Sigmoid colon (tissue), 7 donors: ENCODE data around the gene CD28. TPM values are rescaled to one million over a fixed set of nuclear protein-coding genes. Genes with fewer than 3 reads are reported as not detected.
A peak's percentile ranks its signal among the peaks of the same experiment; 100 is the strongest.

Source experiments
- DNase-seq: peaks from one replicate; pipeline ENCODE4 v3.0.0-alpha.2; 2019
- H3K27ac ChIP-seq, 4 donors: fragments of 200-600 bp; sonication (generic); one replicate each; pipeline ENCODE4 v1.5.1; 2016 to 2019; ENCODE audit warnings: mild to moderate bottlenecking in 1 of 4
- H3K27me3 ChIP-seq, 3 donors: fragments of 200-600 bp; sonication (generic); one replicate each; pipeline ENCODE4 v1.5.1; 2019; ENCODE audit warnings: mild to moderate bottlenecking in 1 of 3
- H3K36me3 ChIP-seq, 4 donors: fragments of 200-600 bp; sonication (generic); one replicate each; pipeline ENCODE4 v1.5.1; 2016 to 2019
- H3K4me1 ChIP-seq, 4 donors: fragments of 200-600 bp; sonication (generic); one replicate each; pipeline ENCODE4 v1.5.1; 2017 to 2019
- H3K4me3 ChIP-seq, 4 donors: fragments of 200-600 bp; sonication (generic); one replicate each; pipeline ENCODE4 v1.5.1; 2017 to 2019; ENCODE audit warnings: mild to moderate bottlenecking in 2 of 4, moderate library complexity in 1 of 4
- H3K9me3 ChIP-seq, 4 donors: fragments of 200-600 bp in 3 of 4; sonication (generic) in 3 of 4; one replicate each; pipeline versions ENCODE4 v1.5.1 to v1.6.1; 2013 to 2019
- CTCF ChIP-seq, 4 experiments: fragments of 450-650 bp in 3 of 4; fragments of 200-600 bp in 1 of 4; IDR thresholded peaks; one replicate each; pipeline ENCODE4 v1.5.1; 2016 to 2019; ENCODE audit warnings: antibody characterized with exemption in 4 of 4, mild to moderate bottlenecking in 3 of 4, moderate library complexity in 2 of 4
- EP300 ChIP-seq, 4 donors: sonication (generic); formaldehyde crosslinking; IDR thresholded peaks; one replicate each; pipeline ENCODE4 v1.6.1; 2017; ENCODE audit warnings: antibody characterized with exemption in 4 of 4
- POLR2A ChIP-seq, 2 donors: fragments of 450-650 bp; IDR thresholded peaks; one replicate each; pipeline ENCODE4 v1.6.1; 2016; ENCODE audit warnings: antibody characterized with exemption in 2 of 2, mild to moderate bottlenecking in 2 of 2, moderate library complexity in 2 of 2
- POLR2AphosphoS5 ChIP-seq, 4 donors: sonication (generic); formaldehyde crosslinking; IDR thresholded peaks; one replicate each; pipeline ENCODE4 v1.6.1; 2017; ENCODE audit warnings: antibody characterized with exemption in 4 of 4
- WGBS, 2 donors: extraction: QIAGEN DNeasy Blood & Tissue Kit; methylation state at CpG; one replicate each; pipeline ENCODE4 v1.1.7; 2013; 5-methylcytosine and 5-hydroxymethylcytosine counted together
- intact Hi-C: fragments of 100-400 bp; cut with DNase I; formaldehyde crosslinking; loops from one replicate; pipeline ENCODE4 v1.15.1; 2023
- polyA plus RNA-seq, 3 donors: library from polyadenylated mRNA; stranded (reverse); fragments of 200-250 nt; gene quantifications; one replicate each; pipeline ENCODE4 v1.2.3, GENCODE V29; 2013
- total RNA-seq, 4 donors: library from RNA; depleted of rRNA; stranded (reverse); fragments of >200 nt; gene quantifications; one replicate each; pipeline ENCODE4 v1.1.0, GENCODE V29; 2016
- donor health status: healthy with polysubstance abuse.
- donor health status: Bipolar disorder and iron deficiency.
- donor health status: healthy.

CD28 gene
- total and polyA plus RNA-seq, 7 donors = under 0.01 to 6.2 (median 1.1) TPM

- Histone ChIP-seq H3K4me3 (no peak overlapping the region), H3K36me3 (no peaks in the 10 kb centered on the region), H3K9me3 (no peaks in the 10 kb centered on the region), H3K27me3 (no peaks in the 10 kb centered on the region), H3K4me1 (peaks cover 0 to 33% (median 23%) of the 10 kb centered on the region in 4 donors), H3K27ac (no peak overlapping the region)
- TF ChIP-seq EP300 (IDR thresholded peaks at IDR 0.05) (no peak), CTCF (IDR thresholded peaks at IDR 0.05) (no peak), POLR2AphosphoS5 (IDR thresholded peaks at IDR 0.05) (no peak), POLR2A (IDR thresholded peaks at IDR 0.05) (no peak)
- no peak for DNase-seq
- intact Hi-C loops = loop anchor here (10.0 kb wide), 1 partner anchor 375 kb away; no protein-coding TSS in a partner anchor
These were observed 27.0 kb upstream of the CD28 start for GRCh38 chr2:203679401-203679800.

- H3K4me1 ChIP-seq = peaks cover 0 to 33% (median 26%) of the 10 kb centered on the region in 4 donors
- H3K27me3 ChIP-seq = no peaks in the 10 kb centered on the region
- no peaks in the 10 kb centered on the region for H3K36me3 ChIP-seq
- H3K27ac ChIP-seq = peak overlapping the region; percentile 26 to 76 (median 50)
- no peak for TF ChIP-seq POLR2AphosphoS5 (IDR thresholded peaks at IDR 0.05)
- no peaks in the 10 kb centered on the region for H3K9me3 ChIP-seq
- H3K4me3 ChIP-seq = no peak overlapping the region
- no peak for DNase-seq
- WGBS, 2 donors = 88 to 92% methylated on average over 2 of the region's 2 CpGs
- intact Hi-C loops = no loop called here
These were observed 24.5 kb upstream of the CD28 start for GRCh38 chr2:203681978-203682377.

GRCh38 chr2:203682688-203683130 is 23.7 kb upstream of the CD28 start:
- 64 to 74% methylated on average over 4 of the region's 4 CpGs for WGBS, 2 donors
- H3K4me1 ChIP-seq = peaks cover 0 to 33% (median 26%) of the 10 kb centered on the region in 4 donors
- H3K27ac ChIP-seq = peak overlapping the region; percentile 26 to 76 (median 50)
- no peaks in the 10 kb centered on the region for H3K9me3 ChIP-seq
- H3K36me3 ChIP-seq = no peaks in the 10 kb centered on the region
- intact Hi-C loops = no loop called here
- no peaks in the 10 kb centered on the region for H3K27me3 ChIP-seq
- TF ChIP-seq CTCF (IDR thresholded peaks at IDR 0.05) = no peak
- TF ChIP-seq POLR2A (IDR thresholded peaks at IDR 0.05) = no peak
- TF ChIP-seq POLR2AphosphoS5 (IDR thresholded peaks at IDR 0.05) = peak in 1 of 4 donors; percentile 30
- no peak for TF ChIP-seq EP300 (IDR thresholded peaks at IDR 0.05)
- DNase-seq = no peak
- no peak overlapping the region for H3K4me3 ChIP-seq

GRCh38 chr2:203683421-203683820 is 23.0 kb upstream of the CD28 start:
- TF ChIP-seq POLR2AphosphoS5 (IDR thresholded peaks at IDR 0.05) (no peak), CTCF (IDR thresholded peaks at IDR 0.05) (no peak), POLR2A (IDR thresholded peaks at IDR 0.05) (no peak), EP300 (IDR thresholded peaks at IDR 0.05) (no peak)
- DNase-seq = no peak
- WGBS, 2 donors = 89 to 94% methylated on average over 4 of the region's 4 CpGs

GRCh38 chr2:203683932-203684556 is 22.4 kb upstream of the CD28 start:
- no peaks in the 10 kb centered on the region for H3K27me3 ChIP-seq
- no peak overlapping the region for H3K4me3 ChIP-seq
- H3K4me1 ChIP-seq = peaks cover 0 to 33% (median 26%) of the 10 kb centered on the region in 4 donors
- intact Hi-C loops = no loop called here
- no peaks in the 10 kb centered on the region for H3K9me3 ChIP-seq
- H3K36me3 ChIP-seq = no peaks in the 10 kb centered on the region
- TF ChIP-seq EP300 (IDR thresholded peaks at IDR 0.05) (no peak), POLR2A (IDR thresholded peaks at IDR 0.05) (no peak), CTCF (IDR thresholded peaks at IDR 0.05) (no peak), POLR2AphosphoS5 (IDR thresholded peaks at IDR 0.05) (no peak)
- 96 to 98% methylated on average over 1 of the region's 1 CpG for WGBS, 2 donors
- peak overlapping the region in 3 of 4 donors; percentile 21 to 76 (median 33) for H3K27ac ChIP-seq
- no peak for DNase-seq

More at GRCh38 chr2:203683421-203683820, 23.0 kb upstream of the CD28 start:
- Histone ChIP-seq H3K36me3 (no peaks in the 10 kb centered on the region), H3K27me3 (no peaks in the 10 kb centered on the region), H3K4me1 (peaks cover 0 to 33% (median 26%) of the 10 kb centered on the region in 4 donors), H3K27ac (peak overlapping the region in 3 of 4 donors; percentile 26 to 76 (median 33)), H3K4me3 (no peak overlapping the region), H3K9me3 (no peaks in the 10 kb centered on the region)
- intact Hi-C loops = no loop called here
